GM12873 (cell line): ENCODE data around the gene ACVR1B.
A peak's percentile ranks its signal among the peaks of the same experiment; 100 is the strongest.

Source experiments
- TF ChIP-seq, protein P1 (sequence below): IDR thresholded peaks from 2 replicates; pipeline ENCODE4 v1.5.1; 2012; ENCODE audit warnings: low read depth, mild to moderate bottlenecking, moderate library complexity, low read length, control low read depth; ENCODE audit not compliant: insufficient read depth; ENCODE audit errors: missing control alignments

ACVR1B gene

DNA sequence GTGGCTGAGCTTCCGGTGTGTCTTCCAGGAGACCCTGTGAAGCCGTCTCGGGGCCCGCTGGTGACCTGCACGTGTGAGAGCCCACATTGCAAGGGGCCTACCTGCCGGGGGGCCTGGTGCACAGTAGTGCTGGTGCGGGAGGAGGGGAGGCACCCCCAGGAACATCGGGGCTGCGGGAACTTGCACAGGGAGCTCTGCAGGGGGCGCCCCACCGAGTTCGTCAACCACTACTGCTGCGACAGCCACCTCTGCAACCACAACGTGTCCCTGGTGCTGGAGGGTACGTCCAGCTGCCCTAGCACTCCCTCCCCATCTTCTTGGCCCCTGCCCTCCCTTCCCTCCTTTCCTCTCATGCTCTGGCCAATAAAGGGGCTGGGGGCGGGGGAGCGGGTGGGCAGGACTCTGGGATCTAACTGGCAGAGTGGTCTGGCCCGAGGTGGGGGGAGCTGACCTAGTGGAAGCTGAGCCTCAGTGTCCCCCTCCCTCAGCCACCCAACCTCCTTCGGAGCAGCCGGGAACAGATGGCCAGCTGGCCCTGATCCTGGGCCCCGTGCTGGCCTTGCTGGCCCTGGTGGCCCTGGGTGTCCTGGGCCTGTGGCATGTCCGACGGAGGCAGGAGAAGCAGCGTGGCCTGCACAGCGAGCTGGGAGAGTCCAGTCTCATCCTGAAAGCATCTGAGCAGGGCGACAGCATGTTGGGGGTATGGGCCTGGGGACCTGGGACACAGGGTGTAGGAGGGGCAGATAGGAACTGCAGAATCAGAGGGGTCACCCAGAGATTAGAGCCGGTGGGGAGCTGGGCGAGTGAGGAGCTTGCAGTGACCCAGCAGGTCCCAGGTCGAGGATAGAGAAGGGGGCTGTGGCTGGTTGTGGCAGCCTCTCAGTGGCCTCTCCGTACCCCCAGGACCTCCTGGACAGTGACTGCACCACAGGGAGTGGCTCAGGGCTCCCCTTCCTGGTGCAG lies 38.1 kb upstream of the ACVR1B start:
- TF ChIP-seq, protein P1, sequence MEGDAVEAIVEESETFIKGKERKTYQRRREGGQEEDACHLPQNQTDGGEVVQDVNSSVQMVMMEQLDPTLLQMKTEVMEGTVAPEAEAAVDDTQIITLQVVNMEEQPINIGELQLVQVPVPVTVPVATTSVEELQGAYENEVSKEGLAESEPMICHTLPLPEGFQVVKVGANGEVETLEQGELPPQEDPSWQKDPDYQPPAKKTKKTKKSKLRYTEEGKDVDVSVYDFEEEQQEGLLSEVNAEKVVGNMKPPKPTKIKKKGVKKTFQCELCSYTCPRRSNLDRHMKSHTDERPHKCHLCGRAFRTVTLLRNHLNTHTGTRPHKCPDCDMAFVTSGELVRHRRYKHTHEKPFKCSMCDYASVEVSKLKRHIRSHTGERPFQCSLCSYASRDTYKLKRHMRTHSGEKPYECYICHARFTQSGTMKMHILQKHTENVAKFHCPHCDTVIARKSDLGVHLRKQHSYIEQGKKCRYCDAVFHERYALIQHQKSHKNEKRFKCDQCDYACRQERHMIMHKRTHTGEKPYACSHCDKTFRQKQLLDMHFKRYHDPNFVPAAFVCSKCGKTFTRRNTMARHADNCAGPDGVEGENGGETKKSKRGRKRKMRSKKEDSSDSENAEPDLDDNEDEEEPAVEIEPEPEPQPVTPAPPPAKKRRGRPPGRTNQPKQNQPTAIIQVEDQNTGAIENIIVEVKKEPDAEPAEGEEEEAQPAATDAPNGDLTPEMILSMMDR, result peak; percentile 38

- TF ChIP-seq, protein P1, result no peak
Observed at GRCh38 chr12:51914034-51914923, 37.2 kb upstream of the ACVR1B start.

DNA sequence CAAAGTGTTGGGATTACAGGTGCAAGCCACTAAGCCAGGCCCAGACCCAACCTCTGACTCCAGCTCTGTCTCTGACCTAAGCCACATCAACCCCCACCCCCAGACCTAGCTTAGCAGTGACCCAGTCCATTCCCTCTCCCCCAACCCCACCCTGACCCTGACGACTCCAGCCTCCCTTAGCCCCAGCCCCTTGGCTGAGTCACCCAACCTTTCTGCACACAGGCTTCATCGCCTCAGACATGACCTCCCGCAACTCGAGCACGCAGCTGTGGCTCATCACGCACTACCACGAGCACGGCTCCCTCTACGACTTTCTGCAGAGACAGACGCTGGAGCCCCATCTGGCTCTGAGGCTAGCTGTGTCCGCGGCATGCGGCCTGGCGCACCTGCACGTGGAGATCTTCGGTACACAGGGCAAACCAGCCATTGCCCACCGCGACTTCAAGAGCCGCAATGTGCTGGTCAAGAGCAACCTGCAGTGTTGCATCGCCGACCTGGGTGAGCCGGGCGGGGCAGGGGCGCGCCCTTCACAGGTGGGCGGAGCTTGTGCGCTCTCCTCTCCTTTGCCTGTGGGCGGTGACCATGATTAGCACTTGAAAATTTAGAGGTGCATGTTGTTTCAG lies 36.4 kb upstream of the ACVR1B start:
- TF ChIP-seq, protein P1, result no peak

- TF ChIP-seq, protein P1, result no peak
Observed at GRCh38 chr12:51915951-51916350, 35.5 kb upstream of the ACVR1B start.

GRCh38 chr12:51917041-51917590 lies 34.4 kb upstream of the ACVR1B start:
- TF ChIP-seq, protein P1, result no peak

DNA sequence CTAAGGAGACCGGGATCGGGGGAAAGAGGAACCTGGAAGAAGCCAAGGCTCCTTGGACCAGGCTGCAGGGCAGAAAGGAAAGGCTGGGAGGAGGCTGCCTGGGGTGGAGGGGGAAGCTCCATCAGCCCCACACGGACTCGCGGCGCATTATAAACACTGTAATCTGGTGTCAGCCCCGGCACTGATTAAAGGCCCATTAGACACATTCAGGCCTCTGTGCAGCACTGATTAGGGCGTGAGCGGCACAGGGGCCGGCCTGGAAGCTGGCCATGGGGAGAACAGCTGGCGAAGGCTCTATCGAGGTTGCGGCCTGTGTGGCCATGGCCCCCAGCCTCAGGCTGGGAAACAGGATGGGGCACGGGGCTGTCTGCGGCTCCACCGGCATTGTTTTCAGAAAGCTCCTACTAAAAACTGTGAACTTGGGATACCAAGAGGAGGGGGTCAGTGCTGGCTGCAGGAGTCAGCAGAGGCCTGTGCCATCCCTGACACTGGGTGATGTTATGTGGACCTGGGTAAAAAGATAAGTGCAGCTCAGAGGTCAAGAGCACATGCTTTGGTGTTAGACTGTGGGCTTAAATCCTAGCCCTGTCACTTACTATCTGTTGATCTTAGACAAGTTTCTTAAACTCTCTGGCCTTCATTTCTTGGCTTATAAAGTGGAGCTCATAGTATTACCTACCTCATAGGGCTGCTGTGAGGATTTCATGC lies 33.6 kb upstream of the ACVR1B start:
- TF ChIP-seq, protein P1, result no peak
